PC-3 (cell line): Measurements from ENCODE around the gene TELO2.

Source experiments
- EZH2 ChIP-seq: fragments of 300-600 bp; sonication (generic); IDR thresholded peaks from one replicate; pipeline ENCODE4 v1.6.1; 2017; ENCODE audit warnings: antibody characterized with exemption, mild to moderate bottlenecking, low read length; ENCODE audit not compliant: unreplicated experiment
- EZH2phosphoT487 ChIP-seq: fragments of 300-600 bp; sonication (generic); IDR thresholded peaks from 2 replicates; pipeline ENCODE4 v1.6.1; 2018; ENCODE audit warnings: mild to moderate bottlenecking, antibody characterized with exemption, low read length, borderline replicate concordance
- TF ChIP-seq, protein P1 (sequence below): fragments of 300-600 bp; sonication (generic); conservative IDR thresholded peaks from 2 replicates; pipeline ENCODE4 v1.5.1; 2017; ENCODE audit warnings: antibody characterized with exemption, low read depth, mild to moderate bottlenecking, low read length

- TF ChIP-seq, protein P1, sequence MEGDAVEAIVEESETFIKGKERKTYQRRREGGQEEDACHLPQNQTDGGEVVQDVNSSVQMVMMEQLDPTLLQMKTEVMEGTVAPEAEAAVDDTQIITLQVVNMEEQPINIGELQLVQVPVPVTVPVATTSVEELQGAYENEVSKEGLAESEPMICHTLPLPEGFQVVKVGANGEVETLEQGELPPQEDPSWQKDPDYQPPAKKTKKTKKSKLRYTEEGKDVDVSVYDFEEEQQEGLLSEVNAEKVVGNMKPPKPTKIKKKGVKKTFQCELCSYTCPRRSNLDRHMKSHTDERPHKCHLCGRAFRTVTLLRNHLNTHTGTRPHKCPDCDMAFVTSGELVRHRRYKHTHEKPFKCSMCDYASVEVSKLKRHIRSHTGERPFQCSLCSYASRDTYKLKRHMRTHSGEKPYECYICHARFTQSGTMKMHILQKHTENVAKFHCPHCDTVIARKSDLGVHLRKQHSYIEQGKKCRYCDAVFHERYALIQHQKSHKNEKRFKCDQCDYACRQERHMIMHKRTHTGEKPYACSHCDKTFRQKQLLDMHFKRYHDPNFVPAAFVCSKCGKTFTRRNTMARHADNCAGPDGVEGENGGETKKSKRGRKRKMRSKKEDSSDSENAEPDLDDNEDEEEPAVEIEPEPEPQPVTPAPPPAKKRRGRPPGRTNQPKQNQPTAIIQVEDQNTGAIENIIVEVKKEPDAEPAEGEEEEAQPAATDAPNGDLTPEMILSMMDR = no peak
- TF ChIP-seq EZH2 (no peak), EZH2phosphoT487 (no peak)
Measured at GRCh38 chr16:1537138-1537577, 44.0 kb downstream of the TELO2 start.
